Right lobe of liver (tissue), 6 donors: Measurements from ENCODE around the gene NT5DC4. TPM values are rescaled to one million over a fixed set of nuclear protein-coding genes. Genes with fewer than 3 reads are reported as not detected.

Experiments used
- ATAC-seq, 4 donors: fragments of 200-7000 bp; cut with Tn5 transposase; one replicate each; pipeline ENCODE4 v1.9.1; 2020; ENCODE audit warnings: mild to moderate bottlenecking in 4 of 4, moderate library complexity in 4 of 4
- DNase-seq, 3 donors: peaks; one replicate each; pipeline ENCODE4 v3.0.0-alpha.2; 2020
- H3K27ac ChIP-seq, 3 donors: fragments of 200-600 bp; one replicate each; pipeline ENCODE4 v1.8.0; 2022
- H3K27me3 ChIP-seq, 2 donors: fragments of 200-600 bp; one replicate each; pipeline ENCODE4 v1.8.0; 2022
- H3K36me3 ChIP-seq, 4 donors: fragments of 200-600 bp; sonication (generic) in 1 of 4; one replicate each; pipeline versions ENCODE4 v1.5.1 to v1.8.0; 2017 to 2022; ENCODE audit warnings: control low read depth in 1 of 4
- H3K4me1 ChIP-seq, 4 donors: fragments of 200-600 bp; sonication (generic) in 1 of 4; one replicate each; pipeline versions ENCODE4 v1.5.1 to v1.8.0; 2017 to 2022; ENCODE audit warnings: control low read depth in 1 of 4
- H3K4me3 ChIP-seq, 3 donors: fragments of 200-600 bp; one replicate each; pipeline ENCODE4 v1.8.0; 2022
- H3K9me3 ChIP-seq, 4 donors: fragments of 200-600 bp; sonication (generic) in 1 of 4; one replicate each; pipeline versions ENCODE4 v1.5.1 to v1.8.0; 2017 to 2022; ENCODE audit warnings: control low read depth in 1 of 4
- CTCF ChIP-seq, 4 donors: fragments of 200-600 bp in 3 of 4; fragments of 450-650 bp in 1 of 4; IDR thresholded peaks; one replicate each; pipeline versions ENCODE4 v1.5.1 to v1.8.0; 2016 to 2022; ENCODE audit warnings: antibody characterized with exemption in 4 of 4, mild to moderate bottlenecking in 2 of 4
- POLR2A ChIP-seq: fragments of 450-650 bp; IDR thresholded peaks from one replicate; pipeline ENCODE4 v1.6.1; 2017; ENCODE audit warnings: antibody characterized with exemption, mild to moderate bottlenecking
- WGBS: methylation state at CpG from one replicate; pipeline ENCODE4 v1.1.6; 2018; ENCODE audit warnings: low coverage, low lambda C conversion rate; ENCODE audit not compliant: insufficient coverage; ENCODE audit errors: missing lambda C conversion rate; 5-methylcytosine and 5-hydroxymethylcytosine counted together
- intact Hi-C, 2 donors: fragments of 100-400 bp; cut with DNase I; formaldehyde crosslinking; loops; one replicate each; pipeline versions ENCODE4 v1.11.2 to v1.14.1; 2022
- total RNA-seq, 6 experiments: library from RNA; depleted of rRNA in 2 of 6; stranded (reverse); fragments of >200 nt in 2 of 6; fragmentation: NEBNext Ultra II Directional in 3 of 6; extraction: Animal tissue kit (Norgen Biotek cat#: 25700) in 3 of 6; gene quantifications; one replicate each; pipeline versions ENCODE4 v1.1.0 to v1.2.4, GENCODE V29; 2016 to 2023
- donor health status: DM: no; HTN: yes; CAD: no.
- donor health status: DM: no; HTN: no; CAD: no.
- donor health status: DM: no; HTN: no; CAD: no.
- donor health status: DM: no; HTN: yes; CAD: no.
- donor health status: DM: no; HTN: yes; CAD: no.

NT5DC4 gene
- total RNA-seq, 6 experiments from 2014 or later = not detected

- H3K4me1 ChIP-seq = no peaks in the 10 kb centered on the region
- no peaks in the 10 kb centered on the region for H3K27me3 ChIP-seq
- DNase-seq = no peak
- intact Hi-C loops = no loop called here
- H3K27ac ChIP-seq = no peak overlapping the region
- no peak for TF ChIP-seq CTCF (IDR thresholded peaks at IDR 0.05)
- no peak for TF ChIP-seq POLR2A
- 76% methylated on average over 3 of the region's 3 CpGs for WGBS
- no peaks in the 10 kb centered on the region for H3K36me3 ChIP-seq
- H3K4me3 ChIP-seq = no peak overlapping the region
- H3K9me3 ChIP-seq = no peaks in the 10 kb centered on the region
- ATAC-seq = no peak
Measured at GRCh38 chr2:112776113-112776512, 55.3 kb downstream of the NT5DC4 start.

- ATAC-seq = no peak
- no peak for DNase-seq
- intact Hi-C loops = no loop called here
- Histone ChIP-seq H3K4me3 (no peak overlapping the region), H3K4me1 (no peaks in the 10 kb centered on the region), H3K27me3 (no peaks in the 10 kb centered on the region), H3K27ac (no peak overlapping the region), H3K9me3 (no peaks in the 10 kb centered on the region), H3K36me3 (no peaks in the 10 kb centered on the region)
- TF ChIP-seq POLR2A (no peak), CTCF (IDR thresholded peaks at IDR 0.05) (no peak)
Measured at GRCh38 chr2:112777036-112777435, 56.2 kb downstream of the NT5DC4 start.

GRCh38 chr2:112779598-112779997 lies 58.8 kb downstream of the NT5DC4 start:
- Histone ChIP-seq H3K27ac (no peak overlapping the region), H3K4me1 (no peaks in the 10 kb centered on the region), H3K27me3 (no peaks in the 10 kb centered on the region), H3K4me3 (no peak overlapping the region), H3K36me3 (no peaks in the 10 kb centered on the region), H3K9me3 (no peaks in the 10 kb centered on the region)
- DNase-seq (no peak), ATAC-seq (no peak)
- WGBS = 84% methylated on average over 1 of the region's 1 CpG
- no peak for TF ChIP-seq CTCF (IDR thresholded peaks at IDR 0.05)
- no peak for TF ChIP-seq POLR2A
- intact Hi-C loops = no loop called here

GRCh38 chr2:112782234-112782799 lies 61.5 kb downstream of the NT5DC4 start:
- Histone ChIP-seq H3K36me3 (no peaks in the 10 kb centered on the region), H3K4me3 (no peak overlapping the region), H3K4me1 (no peaks in the 10 kb centered on the region), H3K27ac (no peak overlapping the region), H3K27me3 (no peaks in the 10 kb centered on the region), H3K9me3 (no peaks in the 10 kb centered on the region)
- intact Hi-C loops = no loop called here
- ATAC-seq (no peak), DNase-seq (no peak)
- no peak for TF ChIP-seq CTCF (IDR thresholded peaks at IDR 0.05)
- TF ChIP-seq POLR2A = no peak
- 71% methylated on average over 1 of the region's 3 CpGs for WGBS

GRCh38 chr2:112783187-112783714 lies 62.4 kb downstream of the NT5DC4 start:
- WGBS = 100% methylated on average over 3 of the region's 3 CpGs
- ATAC-seq = no peak
- H3K4me3 ChIP-seq = no peak overlapping the region

More at GRCh38 chr2:112783187-112783714, 62.4 kb downstream of the NT5DC4 start:
- no peak overlapping the region for H3K27ac ChIP-seq
- intact Hi-C loops = no loop called here
- no peak for DNase-seq
- TF ChIP-seq POLR2A (no peak), CTCF (IDR thresholded peaks at IDR 0.05) (no peak)
- no peaks in the 10 kb centered on the region for H3K27me3 ChIP-seq
- H3K9me3 ChIP-seq = no peaks in the 10 kb centered on the region
- H3K36me3 ChIP-seq = no peaks in the 10 kb centered on the region
- H3K4me1 ChIP-seq = no peaks in the 10 kb centered on the region
